Hematopoietic multipotent progenitor cell treated with erythropoietin and hydrocortisone succinate and interleukin-3 and kit ligand, for 17 days (in vitro differentiated cells): ENCODE measurements around the gene CCDC97.

Experiments
- DNase-seq: peaks from one replicate; pipeline ENCODE4 v3.0.0-alpha.2; 2015; ENCODE audit warnings: low spot score

Gene CCDC97

DNA sequence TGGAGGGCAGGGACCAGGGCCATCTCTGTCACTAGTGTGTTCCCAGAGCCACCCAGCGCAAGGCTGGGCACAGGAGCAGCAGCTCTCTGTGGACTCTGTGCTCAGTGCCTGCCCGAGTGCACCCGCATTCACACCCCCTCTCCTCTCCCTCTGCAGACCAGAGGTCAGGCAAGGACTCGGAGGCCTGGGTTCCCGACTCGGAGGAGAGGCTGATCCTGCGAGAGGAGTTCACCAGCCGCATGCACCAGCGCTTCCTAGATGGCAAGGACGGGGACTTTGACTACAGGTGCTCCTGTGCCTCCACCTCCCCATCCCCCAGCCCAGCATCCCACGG lies 10.2 kb downstream of the CCDC97 start:
- no peak for DNase-seq

DNA sequence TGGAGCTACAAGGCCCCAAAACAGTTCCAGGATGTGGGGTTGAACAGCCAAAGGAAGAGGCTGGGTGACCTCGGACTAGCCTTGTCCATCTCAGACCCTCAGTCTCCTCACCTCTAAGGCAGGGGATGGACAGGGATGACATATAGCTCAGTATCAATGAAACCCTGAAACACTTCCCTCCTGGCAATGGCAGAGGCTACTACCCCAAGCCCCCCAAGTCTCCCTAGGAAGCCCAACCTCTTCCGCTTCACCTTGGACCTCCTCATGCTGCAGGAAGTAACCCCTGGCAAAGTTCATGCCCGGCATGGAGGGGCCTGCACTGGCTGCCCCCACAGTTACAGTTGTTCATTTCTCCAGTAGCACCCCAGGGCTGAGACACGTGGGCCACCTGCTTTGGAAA lies 10.6 kb downstream of the CCDC97 start:
- no peak for DNase-seq

DNA sequence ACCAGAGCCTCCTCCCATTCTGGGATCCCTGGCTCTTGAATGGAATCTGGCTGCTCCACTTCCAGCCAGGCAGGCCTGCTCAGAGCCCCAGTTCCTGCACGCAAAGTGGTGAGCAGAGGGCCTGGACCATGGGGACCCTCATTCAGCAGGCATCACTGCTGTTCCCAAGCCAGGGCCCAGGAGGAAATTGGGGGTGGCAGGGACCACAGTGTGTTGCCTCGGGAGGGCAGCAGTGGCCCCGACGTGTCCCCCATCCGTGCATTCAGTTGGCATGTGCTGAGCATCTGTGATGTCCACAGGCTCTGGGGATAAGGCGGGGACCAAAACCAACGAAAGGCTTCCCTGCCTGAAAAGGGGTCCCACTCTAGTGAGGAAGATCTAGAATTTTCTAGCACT lies 11.2 kb downstream of the CCDC97 start:
- no peak for DNase-seq

DNA sequence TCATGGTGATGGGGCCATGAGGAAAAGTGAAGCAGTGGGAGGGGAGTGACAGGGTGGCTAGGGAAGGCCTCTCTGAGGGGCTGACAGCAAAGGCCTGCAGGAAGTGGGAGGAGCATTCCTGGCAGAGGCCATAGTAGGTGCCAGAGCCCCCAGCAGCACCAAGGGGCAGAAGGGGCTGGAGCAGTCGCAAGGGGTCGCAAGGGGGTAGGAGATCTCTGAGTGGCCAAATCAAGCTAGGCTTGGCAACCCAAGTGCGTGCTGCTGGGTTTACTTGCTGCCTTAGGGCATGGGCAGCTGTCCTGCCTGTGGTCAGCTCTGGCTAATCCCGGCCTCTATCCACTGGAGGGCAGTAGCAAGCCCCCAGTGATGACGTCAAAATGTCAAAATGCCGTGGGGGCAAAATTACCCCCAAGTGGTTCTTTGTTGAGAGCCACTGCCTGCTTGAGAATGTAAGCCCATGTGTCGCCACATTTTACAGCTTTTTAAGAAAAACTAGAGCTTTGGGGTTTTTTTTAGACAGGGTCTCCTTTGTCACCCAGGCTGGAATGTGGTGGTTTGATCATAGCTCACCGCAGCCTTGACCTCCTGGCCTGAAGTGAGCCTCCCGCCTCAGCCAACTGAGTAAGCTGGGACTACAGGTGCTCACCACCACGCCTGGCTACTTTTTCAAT lies 11.8 kb downstream of the CCDC97 start:
- DNase-seq, result peak; percentile 54

DNA sequence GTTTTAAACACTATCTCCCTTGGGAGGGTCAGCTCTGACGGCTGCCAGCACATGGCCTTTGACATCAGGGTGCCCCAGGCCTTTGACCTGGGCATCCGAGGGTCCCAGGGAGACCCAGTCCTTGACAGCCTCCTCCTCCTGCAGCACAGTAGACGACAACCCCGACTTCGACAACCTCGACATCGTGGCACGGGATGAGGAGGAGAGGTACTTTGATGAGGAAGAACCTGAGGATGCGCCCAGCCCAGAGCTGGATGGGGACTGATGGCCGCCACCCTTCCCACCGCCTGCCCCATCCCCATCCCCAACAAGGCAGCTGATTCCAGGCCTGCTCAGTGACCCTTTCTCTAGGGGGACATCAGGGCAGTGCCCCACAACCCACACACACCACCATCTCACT lies 12.5 kb downstream of the CCDC97 start:
- no peak for DNase-seq

DNA sequence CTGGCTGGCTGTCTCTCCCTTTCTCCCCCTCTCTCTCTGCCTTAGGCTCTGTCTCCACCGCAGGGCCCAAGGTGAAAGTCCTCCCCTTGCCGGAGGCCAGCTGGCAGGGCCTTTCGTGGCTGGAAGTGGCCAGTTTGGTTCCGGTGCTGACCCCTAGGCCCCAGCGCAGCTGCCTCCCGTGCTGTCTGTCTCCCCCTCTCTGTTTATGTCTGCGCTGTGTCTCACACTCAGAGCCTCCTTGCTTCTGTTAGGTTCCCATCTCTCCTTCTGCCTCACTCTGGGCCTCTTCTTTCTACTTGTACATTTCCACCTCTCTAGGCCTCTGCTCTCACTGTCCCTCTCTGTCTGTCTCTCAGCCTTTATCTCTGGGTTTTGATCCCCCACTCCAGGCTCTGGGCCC lies 13.1 kb downstream of the CCDC97 start:
- DNase-seq, result peak; percentile 38

DNA sequence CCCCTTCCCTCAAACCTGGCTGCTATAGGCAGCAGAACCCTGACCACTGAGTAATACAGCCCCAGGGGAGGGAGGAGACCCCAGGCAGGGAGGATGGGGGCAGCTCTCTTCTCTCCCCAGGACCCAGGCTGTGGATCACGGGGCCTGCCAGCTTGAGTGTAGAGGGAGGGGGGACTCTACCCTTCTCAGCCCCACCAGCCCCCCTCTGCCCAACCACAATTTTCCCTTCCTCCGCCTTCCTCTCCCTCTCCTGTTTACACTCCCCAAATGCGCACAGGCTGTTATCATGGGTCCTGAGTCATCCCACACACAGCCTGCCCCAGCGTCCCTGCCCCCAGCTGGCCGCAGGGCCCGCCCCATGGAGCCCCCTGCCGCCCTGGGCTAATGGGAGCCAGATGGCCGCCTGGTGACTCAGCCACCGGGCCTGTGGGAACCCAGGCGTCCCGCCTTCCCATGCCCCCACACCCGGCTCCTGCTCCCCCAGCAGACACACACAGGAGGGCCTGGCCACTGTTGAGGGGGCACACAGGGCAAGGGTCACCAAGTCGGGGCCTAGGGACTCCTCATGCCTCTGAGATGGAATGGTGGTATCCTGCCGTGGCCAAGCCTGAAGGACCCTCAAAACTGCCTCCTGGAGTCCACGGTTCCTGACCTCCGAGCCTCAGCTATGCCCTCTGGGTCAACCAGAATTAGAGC lies 13.6 kb downstream of the CCDC97 start:
- DNase-seq, result peak; percentile 78

DNA sequence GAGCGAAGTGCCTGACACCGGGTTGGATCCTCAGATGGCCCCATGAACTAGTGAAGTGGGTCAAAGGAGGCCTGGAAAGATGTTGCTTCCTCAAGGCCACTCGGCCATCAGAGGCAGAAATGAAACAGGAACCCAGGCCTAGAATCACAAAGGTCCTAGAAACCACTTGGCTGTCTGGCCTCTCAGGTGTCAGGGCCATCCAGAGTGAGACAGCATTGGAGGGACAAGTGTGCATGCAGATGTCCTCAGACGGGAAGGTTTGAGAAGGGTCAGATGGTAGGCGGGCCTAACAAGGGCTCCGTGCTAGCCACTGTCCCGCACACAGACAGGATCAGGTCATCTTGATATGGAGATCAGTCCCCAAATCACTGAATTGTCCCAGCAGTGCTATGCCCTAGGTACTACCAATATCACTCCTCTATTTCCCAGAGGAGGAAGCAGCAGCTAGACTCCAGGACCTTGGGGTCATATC lies 14.3 kb downstream of the CCDC97 start:
- no peak for DNase-seq

DNA sequence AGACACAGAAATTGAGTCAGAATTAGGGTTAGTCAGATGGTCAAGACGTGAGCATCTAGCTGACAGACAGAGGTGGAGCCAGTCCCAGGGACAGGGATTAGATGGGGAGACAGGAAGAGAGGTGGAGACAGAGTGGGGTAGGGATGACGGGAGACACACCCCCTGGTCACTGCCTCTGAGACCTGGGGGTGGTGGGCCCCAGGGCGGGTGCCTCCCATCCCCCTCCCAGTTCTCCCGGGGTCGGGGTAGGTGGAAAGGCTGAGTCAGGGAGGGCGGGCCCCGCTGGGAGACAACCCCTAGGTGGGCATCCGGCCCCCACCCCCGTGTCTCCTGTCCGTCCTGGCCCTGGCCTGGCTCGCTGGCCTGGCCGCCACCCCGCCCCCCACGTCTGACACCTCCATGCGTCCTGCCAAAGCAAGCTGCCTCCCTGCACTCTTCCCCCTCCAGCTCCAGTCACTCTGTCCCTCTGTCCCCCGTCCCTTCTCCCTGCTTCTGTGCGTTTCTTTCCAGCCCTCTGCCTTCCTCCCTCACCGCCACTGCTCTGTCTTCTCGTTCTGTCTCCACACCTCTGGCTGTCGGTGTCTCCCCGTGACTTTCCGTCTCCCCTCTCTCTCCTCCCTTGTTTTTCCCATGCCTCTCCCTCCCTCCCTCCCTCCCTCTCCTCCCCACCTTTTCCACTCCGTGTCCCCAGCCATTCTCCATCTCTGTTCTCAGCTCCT lies 15.1 kb downstream of the CCDC97 start:
- DNase-seq, result no peak

DNA sequence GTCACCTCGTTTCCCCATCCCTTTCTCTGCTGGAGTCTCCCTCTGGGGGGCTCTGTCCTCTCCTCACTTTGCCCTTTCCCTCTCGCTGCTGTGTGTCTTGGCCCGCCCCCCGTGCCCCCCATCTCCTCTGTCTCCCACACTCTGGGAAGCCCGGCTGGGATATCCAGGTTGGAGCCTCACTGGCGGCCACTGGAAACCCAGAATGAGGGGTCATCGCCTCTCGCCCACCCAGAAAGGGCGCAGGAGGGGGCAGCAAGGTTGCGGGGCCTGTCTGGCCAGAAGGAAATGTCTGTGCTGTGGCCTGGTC lies 15.6 kb downstream of the CCDC97 start:
- DNase-seq, result no peak

DNA sequence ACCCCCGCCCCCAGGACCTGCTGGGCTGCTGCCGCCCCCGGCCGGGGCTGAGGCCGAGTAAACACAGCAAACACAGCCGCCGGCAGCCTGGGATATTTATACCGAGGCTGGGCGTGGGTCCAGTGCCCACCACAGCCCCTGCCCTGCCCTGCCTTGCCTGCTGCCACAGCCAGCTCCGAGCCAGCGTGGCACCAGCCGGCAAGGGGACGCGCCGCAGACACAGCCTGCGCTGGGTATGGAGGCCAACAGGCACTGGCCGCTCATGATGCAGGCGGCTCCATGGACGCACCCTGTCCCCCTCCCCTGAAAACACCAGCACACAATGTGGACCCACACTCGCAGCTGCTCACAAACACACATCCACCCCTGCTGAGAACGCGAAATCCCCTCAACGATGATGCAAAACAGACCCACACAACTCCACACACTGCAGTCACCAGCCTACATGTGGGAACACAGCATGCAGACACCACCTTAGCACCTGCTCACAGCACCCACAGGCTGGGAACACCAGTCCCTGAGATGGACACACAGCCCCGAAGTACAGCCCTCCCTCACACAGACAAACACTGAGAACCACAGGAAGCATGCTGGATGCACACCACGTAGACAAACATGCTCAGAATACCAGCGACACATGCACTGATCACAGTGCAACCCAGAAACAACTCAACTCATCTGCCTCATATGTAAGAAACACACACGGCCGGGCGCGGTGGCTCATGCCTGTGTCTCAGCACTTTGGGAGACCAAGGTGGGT lies 16.2 kb downstream of the CCDC97 start:
- no peak for DNase-seq

DNA sequence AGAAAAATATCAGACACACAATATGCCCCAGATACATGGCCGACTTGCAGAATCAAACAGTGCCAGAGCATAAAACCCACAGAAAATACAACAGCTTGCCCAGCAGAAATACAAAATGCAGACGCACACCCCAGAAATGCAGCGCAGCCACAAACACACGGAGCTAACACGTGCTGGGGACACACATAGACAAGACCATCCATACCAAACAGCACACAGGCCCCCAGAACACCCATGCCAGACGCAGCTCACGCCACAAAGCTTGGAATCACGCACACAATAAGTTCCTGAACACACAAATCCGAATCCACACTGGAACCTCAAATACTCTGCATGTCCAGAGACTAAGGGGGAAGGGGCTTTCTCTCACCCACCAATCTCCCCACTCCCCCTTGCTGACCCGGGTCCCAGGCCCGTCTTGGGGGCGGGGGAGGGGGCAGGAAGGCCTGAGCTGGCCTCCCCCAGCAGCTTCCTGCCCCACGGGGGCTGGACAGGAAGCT lies 17.2 kb downstream of the CCDC97 start:
- no peak for DNase-seq

DNA sequence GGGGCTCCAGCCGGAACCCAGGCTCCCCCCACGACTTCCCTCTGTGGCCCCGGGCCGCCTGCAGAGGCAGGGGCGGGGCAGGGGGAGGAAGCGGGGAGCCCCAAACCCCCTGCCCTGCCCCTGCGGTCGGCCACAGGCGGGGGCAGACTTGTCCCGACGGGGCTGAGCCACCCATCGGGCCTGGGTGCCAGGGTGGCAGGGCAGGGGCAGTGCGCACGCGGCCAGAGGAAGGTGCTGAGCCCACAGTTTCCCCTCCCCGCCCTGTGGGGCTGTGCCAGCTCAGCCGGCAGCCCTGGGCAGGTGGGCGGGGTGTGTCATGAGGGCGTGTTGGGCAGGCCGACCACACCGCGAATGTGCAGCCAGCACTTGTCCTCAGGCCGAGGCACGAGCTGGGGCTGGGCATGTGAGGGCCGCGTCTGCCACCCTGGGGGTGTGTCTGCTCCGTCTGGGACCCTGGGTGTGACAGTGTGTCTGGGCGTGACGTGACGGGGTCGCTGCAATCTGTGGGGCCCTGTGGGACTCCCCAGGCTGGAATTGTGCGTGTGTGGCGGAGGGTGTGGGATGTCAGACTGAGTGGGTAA lies 17.7 kb downstream of the CCDC97 start:
- DNase-seq, result no peak

DNA sequence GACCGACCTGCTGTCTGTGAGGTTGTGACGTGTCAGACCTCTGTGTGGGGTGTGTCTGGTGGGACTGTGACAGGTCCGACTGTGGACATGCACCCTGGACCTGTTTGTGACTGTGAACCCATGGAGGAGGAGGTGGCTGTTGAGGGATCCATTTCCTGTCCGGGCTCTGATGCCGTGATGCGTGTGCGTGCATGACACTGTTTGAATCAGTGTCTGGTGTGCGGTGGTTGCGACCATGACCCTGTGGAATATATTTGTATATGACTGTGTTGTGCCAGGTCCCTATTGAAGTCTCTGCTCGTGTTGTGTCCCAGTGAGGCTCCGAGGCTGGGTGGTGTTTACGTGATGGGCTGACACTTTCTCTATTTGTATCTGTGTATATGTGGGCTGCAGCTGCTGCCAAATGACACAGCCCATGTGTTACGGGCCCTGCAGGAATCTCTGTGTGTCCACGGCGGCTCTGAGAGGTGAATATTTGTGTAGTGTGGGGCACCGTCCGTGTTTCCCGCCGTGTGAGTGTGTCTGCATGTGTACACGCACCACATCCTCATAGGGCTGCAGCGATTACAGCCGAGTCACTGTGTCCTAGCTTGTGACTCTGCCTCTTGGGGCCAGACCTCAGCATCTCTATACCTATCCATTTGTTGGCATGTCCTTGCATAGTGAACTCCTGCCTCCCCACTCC lies 18.3 kb downstream of the CCDC97 start:
- DNase-seq, result no peak

DNA sequence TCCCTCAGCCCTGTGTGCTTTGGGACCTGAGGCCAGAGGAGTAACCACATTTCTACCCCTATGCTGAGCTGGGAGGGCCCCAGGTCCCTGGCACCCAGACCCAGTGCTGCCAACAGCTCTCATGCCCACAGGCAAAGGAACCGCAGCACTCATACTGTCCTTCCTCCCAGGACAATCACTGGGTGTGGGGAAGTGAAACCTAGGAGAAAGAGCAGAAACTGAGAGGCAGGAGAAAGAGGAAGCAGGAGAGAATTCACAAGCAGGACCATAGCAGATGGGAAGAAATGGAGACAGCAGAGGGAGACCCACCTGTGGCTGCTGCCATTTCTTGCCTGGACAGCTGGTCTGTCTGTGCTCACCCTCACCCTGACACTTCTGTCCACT lies 18.9 kb downstream of the CCDC97 start:
- DNase-seq, result no peak

DNA sequence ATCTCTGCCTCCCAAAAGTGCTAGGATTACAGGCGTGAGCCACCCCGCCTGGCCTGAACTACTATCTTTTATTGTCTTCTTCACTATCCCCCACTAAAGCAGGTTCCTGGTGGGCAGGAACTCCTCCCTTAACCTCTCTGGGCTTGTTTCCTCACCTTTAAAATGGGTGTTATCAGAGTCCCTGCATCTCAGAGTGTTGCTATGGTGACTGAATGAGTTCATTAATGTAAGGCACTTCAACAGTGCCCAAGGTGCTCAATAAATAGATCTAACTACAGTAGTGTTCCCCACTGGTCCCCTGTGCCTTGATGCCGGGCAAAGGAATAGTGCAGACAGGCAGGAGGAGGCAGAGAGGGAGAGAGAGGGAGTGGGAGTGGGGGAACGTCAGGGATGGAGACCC lies 20.5 kb downstream of the CCDC97 start:
- no peak for DNase-seq

DNA sequence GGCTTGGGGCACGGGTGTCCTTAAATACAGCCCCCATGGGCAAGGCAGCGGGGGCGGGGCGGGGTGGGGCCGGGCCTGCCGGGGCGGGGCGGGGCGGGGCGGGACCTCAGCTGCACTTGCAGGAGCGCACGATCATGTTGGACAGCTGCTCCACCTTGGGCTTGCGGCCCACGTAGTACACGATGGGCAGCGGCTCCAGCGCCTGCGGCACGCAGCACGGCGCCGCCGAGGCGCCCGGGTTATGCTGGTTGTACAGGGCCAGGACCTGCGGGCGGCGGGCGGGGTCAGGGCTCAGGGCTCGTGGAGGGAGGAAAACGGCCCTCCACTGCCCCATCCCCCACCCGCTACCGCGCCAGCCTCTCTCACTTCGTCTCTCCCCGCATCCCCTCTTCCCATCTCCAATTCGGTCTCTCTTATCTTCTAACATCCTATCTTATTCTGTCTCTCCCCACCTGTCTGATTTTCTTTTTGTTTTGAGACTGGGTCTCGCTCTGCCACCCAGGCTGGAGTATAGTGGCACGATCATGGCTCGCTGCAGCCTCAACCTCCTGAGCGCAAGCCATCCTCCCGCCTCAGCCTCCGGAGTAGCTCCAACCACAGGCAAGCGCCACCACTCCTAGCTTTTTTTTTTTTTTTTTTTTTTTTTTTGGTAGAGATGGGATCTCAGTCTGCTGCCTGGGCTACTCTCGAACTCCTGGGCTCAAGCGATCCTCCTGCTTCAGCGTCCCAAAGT lies 21.1 kb downstream of the CCDC97 start:
- DNase-seq, result no peak

DNA sequence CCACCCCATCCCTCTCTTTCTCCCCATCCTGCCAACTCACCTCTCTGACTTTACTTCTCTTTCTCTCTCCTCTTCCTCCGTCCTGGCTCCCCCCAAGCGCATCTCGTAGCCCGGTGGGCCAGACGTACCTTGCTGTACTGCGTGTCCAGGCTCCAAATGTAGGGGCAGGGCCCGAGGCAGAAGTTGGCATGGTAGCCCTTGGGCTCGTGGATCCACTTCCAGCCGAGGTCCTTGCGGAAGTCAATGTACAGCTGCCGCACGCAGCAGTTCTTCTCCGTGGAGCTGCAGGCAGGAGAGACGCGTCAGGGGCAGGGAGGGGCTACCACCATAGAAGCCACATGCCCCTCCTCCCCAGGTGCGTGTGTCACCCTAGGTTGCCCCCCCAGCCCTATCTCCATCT lies 22.0 kb downstream of the CCDC97 start:
- no peak for DNase-seq

DNA sequence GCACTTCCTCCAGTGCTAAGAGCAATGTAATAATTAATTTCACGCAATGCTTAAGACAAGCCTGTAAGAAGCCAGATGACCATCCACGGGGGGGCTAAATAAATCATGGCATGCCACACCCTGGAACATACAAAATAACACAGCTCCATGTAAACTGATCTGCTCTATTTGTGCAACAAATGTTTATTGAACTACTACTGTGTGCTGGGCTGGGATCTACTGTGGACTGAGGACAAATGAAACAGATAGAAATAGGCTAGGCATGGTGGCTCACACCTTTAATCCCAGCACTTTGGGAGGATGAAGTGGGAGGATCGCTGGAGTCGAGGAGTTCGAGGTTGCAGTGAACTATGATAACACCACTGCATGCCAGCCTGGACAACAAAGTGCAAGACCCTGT lies 22.5 kb downstream of the CCDC97 start:
- no peak for DNase-seq

DNA sequence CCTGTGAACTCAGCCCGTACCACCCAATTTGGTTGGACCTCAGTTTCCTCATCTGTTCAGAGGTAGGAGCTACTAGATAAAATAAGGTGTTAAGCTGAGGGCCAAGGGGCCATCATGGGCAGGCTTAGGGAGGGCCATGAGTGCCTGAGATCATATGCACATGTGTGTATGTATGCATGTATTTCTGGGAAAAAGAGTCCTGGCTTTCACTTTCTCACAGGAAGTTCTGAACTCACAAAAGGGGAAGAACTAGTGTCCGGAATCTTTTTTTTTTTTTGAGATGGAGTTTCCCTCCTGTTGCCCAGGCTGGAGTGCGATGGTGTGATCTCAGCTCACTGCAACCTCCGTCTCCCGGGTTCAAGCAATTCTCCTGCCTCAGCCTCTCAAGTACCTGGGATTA lies 24.8 kb downstream of the CCDC97 start:
- DNase-seq, result no peak

DNA sequence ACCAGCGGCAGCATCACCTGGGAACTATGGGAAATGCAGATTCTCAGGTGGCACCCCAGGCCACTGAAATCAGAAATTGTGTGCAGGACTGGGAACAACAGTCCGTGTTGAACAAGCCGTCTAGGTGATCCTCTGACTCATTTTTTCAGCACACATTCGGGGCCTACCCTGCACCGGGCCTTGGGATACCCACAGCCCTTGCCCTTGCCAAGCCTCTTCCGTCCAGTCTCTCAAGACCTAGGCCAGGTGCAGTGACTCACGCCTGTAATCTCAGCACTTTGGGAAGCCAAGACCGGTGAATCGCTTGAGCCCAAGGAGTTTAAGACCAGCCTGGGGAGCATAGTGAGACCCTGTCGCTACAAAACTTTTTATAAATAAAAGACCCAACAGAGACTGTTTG lies 25.5 kb downstream of the CCDC97 start:
- no peak for DNase-seq
